Fibroblast of skin of abdomen (primary cell): ENCODE results near the gene LAMA2.

Experiments used
- DNase-seq: peaks from one replicate; pipeline ENCODE4 v3.0.0-alpha.2; 2013

The LAMA2 gene

DNA sequence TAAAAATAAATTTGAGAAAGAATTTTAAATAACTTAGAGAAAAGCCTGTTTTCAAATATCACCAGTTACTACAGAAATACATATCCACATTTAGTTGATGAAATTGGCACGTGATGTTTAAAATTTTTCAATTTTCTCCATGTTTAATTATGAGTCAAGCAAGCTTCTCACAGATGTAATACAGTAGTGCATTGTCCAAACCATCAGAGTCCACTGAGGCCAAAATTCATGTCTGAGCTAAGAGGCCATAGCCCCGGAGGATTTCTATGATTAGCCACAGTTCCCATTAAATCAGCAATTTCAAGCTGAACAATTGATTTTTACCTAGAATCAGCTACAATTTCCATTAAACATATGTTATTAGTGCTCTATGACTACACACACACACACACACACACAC, 387.0 kb downstream of the LAMA2 start:
- no peak for DNase-seq

DNA sequence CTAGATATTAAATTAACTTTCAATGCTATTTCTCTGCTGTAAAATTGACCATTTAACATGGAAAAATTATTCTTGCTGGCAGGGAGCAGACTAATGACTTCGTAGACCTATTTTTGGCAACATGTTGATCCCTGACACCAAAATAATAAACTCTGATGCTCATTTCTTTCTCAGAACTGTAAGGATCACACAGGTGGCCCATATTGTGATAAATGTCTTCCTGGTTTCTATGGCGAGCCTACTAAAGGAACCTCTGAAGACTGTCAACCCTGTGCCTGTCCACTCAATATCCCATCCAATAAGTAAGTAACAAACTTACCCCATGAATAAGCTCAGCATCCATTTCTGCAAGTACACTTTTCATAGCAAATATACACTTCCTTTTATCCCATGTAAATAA, 387.5 kb downstream of the LAMA2 start:
- DNase-seq: no peak

DNA sequence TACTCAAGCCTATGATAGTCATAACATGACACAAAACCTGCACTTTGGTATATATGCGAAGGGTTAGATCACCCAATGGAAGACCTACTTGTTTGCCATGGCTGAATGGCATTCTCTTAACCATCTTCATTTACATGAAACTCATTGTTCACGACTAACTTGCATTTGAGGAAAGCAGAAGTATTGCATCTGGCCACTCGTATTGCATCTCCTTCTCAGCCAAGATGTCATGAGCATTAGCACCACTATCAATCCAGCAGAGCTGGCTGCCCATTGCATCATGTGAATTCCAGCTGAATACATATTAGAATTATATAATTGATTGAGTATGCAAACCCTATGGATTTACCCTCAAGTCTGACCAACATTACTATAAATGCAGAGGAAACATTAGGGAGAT, 390.2 kb downstream of the LAMA2 start:
- no peak for DNase-seq

DNA sequence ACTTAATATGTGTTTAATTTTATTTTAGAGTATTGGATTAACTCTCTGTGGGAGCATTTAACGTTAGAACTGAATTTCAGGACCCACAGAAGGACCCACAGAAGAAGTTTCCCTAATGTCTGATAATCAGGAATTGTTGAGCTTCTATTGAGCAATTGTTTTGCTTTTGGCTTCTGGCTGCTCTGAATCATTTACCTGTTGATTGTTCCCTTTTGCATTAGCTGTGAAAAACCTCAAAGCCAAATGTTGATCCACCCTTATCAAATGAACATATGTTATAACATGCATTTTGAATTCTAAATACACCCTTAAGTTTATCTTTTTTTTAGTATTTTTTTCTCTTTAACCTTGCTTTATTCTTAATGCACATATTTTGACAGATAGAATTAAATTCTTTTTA, 393.5 kb downstream of the LAMA2 start:
- no peak for DNase-seq

DNA sequence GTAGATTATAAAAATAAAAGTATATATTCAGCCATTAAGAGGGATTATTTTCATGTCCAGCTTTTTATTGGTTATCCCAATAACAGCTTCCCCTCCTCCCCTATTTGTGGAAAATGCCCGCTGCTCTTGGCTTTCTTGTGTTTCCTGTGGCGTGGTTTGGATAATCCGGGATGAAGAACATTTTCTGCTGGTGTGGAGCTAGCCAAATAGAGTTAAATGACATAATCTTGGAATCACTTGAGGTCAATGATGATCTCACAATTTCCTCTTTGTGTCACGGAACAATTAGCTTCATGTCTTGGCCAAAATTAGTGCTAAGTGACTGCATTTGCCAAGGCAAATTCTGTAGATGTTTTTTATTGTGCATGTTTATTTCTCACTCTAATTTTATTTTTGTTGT, 394.0 kb downstream of the LAMA2 start:
- no peak for DNase-seq

DNA sequence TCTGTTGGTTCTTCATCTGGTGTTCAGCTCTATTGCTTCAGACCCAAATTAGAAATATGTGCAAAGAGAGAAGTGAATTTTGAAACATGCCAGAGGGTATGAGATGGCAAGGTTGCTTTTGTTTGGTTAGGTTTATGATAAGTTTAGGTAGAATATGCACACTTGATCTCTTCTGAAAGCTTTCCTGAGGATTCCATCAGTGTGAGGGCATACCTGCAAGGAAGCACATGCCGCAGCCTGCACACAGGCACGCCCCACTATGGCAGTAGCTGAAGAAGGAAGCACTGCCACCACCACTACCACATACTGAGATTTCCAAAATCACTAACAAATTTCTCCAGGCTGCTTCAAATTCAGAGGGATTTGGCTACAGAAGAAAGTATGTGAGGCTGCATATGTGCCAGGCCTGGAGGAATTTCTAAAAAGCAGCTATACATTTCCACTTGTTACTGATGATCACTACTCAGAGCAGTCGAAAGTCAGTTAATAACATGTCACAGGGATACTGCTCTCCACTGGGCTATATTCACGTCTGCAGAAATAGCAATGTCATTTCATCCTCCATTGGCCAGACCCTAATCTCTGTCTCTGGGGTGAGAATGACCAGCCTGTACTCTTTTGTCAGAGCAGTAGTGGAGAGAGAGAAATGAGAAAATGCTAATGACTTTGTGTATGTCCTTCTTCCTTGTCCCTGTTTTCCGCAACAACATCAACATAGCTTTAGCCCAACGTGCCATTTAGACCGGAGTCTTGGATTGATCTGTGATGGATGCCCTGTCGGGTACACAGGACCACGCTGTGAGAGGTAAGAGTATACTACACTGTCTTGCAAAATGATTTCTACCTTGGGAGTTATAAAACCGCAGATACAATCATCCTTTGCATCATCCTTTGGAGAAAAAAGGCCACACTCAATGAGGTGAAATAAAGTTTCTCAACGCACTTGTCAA, 396.7 kb downstream of the LAMA2 start:
- DNase-seq: no peak

DNA sequence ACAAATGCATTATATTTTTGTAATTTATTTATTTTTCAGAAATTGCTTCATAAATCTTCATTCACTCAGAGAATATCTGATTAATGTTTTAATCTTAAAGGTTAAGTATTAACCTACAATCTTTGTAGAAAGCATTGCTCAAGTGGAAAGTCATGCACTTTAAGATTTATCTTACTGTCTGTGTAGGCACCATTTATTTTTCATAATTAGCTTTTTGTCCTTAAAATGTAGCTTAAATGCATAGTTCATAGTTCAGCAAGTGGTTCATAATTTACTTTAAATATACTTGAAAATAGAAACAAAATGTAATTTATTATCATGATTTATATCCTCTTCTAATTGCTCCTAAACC, 397.3 kb downstream of the LAMA2 start:
- DNase-seq: no peak

DNA sequence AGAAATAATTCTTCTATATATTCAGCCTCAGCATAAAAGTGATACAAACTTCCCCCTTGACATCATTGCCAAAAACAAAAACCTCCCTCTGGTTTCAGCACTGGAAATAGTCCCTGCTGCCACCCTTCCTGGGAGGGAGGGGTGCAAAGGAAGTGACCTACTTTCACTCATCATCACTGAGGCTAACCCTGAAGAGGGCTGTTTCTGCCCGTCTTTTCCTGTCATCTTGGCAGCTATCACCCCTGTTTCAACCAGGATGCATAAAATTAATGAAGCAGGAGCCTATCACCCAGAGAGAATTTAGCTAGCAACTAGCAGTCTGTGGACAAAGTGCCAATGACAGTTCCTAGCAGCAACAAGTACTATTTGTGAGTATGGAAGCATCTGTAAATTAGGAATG, 397.8 kb downstream of the LAMA2 start:
- DNase-seq: no peak

DNA sequence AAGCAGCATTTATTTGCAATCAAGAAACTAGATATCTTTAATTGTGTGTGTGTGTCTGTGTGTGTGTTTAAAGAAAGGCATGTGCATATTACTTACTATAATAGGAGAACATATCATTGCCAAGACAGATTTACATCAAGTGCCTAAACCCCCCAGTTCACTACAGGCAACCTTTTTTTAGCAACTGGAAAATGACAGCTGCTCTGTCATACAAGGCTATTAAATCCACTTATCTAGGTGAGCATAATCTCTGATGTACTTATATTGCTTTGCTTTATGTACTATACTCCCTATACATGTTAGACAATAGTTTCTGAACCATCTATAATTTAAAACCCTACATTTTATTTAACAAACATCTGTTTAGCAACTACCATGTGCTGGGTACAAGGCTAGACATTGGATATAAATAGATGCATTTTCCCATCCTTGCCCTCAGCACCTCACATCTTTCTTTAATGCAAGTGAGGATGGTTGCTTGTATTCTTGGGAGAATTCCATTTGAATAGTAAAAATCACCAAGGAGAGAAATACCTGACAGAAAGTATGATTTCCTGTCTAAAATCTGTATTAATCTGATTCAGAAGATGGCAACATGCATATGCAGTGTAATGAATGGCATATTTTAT, 398.3 kb downstream of the LAMA2 start:
- no peak for DNase-seq

DNA sequence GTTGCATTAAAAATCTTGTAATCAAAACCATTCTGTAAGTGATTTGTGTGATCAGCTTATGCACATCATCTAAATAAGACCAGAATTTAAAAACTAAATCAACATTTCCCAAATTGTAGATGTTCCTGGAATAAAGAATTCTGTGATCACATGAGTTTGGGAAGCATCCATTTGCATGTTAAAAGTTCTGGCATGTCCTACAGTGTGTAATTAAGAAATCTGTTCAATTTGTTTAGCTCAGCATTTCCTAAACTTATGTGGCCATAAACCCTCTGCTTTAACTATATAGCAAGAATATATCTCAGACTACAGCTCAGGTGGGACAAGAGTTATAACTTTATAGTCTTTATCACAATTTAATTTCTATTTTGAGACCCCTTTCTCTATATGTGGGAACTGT, 399.1 kb downstream of the LAMA2 start:
- DNase-seq: no peak

DNA sequence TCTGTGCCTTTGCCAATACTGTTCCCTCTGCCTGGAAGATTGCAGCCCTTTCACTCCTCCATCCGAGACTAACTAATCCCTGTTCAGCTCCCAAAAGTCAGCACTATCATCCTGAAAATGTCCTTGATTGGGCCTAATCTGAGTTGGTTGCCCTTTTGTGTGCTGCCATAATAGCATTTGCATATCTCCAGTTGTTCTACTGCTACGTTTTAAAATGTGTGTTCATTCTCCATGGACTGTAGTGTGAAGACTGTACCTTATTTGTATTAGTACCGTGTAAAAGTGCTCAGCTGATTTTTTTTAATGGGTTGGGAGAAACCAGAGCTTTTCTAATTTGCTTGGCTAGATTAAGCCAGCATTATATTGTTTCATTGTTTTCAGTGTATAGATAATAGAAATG, 401.3 kb downstream of the LAMA2 start:
- DNase-seq: no peak

DNA sequence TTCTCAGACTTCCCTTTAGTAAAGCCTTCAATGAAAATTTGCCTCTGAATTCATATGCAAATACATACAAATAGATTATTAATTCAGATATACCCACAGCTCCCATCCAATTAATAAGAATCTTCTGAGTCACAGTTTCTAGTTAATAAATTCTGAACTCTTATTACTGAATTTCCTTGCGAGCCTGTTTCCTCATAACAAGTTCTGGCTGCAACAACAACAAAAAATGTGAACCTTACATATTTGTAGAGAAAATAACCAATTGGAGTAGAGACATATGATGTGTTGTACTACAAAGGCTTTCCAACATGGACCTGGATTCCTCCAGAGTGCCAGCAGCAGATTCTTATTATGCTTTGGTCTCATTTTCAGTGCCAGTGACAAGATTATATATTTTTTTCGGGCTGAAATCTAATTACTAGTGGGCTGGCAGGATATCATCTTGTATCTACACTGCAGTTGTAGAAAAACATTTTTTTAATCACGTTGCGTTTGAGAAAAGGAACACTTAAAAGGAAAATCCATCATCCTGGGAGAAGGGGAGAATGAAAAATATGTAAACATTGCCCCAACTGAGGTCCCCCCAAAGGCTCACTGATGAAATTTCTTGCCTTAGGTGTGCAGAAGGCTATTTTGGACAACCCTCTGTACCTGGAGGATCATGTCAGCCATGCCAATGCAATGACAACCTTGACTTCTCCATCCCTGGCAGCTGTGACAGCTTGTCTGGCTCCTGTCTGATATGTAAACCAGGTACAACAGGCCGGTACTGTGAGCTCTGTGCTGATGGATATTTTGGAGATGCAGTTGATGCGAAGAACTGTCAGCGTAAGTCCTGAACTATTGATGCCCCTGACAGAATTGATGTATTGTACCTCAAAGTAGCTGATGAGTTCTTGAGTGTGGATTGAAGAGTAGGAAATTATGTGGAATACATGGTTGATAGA, 404.6 kb downstream of the LAMA2 start:
- DNase-seq: no peak

DNA sequence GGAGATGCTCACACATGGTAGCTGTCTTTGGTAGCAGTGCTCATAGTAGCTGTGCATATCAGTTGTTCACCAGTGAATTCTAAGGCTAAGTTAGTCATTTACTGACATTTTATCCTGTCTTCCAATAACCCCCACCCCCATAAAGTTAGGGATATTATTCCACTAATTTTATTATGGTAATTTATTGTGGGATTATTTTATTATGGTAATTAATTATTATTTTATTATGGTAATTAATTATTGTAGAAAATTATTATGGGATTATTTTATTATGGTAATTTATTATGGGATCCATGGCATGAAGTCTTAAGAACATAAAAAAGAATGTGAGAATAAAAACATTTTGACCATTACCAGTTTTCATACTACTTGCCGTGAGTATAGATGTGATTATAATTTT, 406.5 kb downstream of the LAMA2 start:
- DNase-seq: no peak

DNA sequence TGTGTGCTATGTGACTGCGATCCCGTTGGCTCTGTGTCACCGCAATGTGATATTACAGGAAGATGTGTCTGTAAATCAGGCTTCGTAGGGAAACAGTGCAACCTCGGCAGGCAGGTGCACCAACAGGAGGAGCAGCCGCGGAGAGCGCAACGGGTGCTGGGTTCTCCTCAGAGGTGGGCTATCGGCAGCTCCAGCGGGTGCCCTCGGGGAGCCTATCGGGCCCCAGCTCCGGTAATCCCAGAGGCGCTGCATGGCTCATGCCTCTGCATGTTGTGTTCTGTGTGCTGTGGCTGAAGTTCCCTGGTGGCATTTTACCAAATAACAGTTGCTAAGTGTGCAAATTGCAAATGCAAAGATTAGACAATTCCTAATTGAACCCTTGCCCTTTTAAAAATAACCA, 409.9 kb downstream of the LAMA2 start:
- no peak for DNase-seq

DNA sequence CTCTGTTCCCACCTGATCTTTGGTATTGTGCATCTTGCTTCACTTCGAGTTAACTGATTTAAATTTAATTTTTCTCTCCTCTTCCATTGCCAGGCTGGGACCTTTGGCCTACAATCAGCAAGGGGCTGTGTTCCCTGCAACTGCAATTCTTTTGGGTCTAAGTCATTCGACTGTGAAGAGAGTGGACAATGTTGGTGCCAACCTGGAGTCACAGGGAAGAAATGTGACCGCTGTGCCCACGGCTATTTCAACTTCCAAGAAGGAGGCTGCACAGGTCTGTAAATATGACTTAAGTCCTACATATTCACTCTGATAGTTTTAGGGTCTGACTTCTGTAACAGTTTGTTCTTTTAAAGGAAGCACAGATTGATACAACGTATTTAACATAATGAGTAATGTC, 414.7 kb downstream of the LAMA2 start:
- no peak for DNase-seq

DNA sequence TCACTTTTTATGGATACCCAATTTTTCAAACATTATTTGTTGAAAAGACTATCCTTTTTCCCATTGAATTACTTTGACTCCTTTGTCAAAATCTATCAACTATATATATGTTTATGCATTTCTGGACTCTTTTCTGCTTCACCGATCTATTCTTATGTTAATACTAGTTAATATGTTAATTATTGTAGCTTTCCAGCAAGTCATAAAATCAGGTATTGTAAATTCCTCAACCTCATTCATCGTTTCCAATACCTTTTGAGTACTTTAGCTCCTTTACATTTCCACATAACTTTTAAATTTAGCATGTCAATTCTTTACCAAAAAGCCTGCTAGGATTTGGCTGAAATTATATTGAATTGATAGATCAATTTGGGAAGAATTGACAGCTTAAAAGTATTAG, 419.7 kb downstream of the LAMA2 start:
- no peak for DNase-seq

DNA sequence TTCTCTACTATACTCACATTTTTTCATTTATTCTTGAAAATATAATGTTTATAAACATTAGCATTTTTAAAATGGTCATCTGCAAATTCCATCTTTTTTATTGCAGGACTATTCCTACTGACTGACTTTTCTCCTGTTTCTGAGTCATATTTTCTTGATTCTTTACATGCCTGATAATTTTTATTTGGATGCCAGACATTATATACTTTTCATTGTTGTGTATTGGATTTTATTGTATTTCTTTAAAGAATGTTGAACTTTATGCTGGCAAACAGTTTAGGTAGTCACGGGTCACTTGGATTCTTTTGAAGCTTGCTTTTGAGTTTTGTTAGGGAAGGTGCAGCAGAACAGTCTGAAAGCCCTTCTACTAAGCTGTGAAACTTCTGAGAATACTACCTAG, 423.9 kb downstream of the LAMA2 start:
- DNase-seq: no peak

DNA sequence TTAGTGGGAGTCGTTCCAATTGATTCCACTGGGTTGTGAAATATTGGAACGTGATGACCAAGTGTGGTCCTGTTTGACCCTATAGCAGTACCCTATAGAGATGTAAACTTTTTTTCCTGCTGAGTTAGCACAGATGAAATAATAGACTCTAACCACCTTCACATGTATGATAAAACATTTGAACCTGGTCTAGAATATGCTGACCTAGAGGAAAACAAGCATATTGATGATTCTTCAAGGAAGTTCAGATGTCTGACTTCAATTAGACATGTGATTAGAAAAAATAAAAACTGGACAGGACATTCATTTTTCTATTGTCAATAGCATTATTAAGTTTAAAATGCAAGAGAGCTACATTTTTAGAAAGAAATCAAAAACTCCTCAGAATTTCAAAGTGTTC, 424.9 kb downstream of the LAMA2 start:
- DNase-seq: no peak

DNA sequence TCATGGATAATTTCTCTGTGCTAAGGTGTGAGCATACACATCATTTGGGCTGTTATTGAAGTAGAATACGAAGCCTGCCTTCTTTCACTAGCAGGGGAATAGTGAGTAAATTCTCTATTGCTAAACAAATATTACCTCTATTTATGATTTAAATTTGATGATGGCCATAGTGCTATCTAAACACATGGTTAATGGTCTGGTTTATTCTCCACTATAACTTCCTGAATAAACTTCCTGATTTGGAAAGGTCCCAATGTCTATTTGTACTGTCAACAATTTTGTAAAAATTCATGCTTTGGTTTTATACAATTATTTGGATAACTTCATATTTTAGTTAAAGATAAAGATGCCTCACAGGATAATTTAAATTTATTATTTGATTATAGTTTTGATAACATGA, 426.2 kb downstream of the LAMA2 start:
- no peak for DNase-seq

DNA sequence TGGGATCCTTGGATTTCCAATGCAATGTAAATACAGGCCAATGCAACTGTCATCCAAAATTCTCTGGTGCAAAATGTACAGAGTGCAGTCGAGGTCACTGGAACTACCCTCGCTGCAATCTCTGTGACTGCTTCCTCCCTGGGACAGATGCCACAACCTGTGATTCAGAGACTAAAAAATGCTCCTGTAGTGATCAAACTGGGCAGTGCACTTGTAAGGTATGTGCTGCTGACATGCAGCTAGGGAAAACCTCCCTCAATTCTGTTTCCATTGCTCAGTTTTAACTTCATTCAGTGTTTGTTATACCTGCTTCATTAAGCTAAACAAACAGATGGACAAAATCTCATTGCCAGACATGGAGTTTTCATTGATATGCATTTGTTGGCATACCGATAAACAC, 429.9 kb downstream of the LAMA2 start:
- peak; percentile 76 for DNase-seq

DNA sequence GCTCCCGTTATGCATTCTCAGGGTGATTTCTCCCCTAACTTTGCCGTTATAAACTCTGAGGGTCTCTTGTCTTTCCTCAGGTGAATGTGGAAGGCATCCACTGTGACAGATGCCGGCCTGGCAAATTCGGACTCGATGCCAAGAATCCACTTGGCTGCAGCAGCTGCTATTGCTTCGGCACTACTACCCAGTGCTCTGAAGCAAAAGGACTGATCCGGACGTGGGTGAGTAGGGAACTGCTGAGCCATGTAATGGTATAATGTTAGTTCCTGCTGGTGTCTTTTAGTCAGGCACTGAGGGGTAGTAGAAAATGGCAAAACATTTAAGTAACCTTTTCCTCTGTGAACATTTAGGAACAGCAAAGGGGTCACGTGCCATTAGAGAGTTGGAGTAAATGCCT, 431.6 kb downstream of the LAMA2 start:
- DNase-seq: no peak

DNA sequence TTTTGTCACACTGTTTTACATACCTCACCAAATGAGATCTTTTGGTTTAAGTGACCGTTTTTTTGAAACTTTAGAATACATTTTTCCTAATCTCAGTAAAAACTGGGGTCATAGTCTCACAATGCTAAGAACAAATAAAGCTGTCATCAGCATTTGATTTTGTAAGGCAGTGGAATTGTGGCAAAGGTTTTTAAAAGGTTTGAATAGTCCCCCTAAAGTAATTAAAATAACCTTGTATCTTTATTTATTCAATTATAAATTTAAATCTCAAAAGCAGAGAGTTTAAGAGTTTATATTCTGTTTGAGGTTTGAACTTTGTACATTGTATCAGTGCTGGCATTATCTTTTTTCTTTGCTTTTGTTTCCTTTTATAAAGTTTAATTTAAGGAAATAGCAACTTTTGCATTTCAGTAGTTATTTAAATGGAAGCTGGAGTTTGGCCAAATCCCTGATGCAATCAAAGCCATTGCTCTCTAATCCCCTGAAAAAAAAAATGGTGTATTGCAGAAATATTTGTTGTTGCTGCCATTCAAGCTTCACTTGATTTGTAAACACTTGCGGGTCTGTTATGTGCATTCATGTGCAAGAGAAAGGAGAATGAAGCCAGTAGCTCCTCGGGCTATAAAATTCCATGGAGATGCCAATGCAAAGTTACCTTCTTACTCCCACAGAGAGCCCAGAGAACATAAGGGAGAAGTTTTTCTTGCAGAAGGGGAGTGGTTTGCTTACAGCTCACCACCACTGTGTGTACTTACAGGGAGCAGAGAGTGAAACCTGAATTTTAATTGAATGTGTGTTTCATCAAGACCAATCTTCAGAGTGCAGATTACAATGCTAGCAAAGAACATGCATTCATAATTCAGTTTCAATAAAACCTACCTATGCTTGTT, 435.2 kb downstream of the LAMA2 start:
- DNase-seq: peak; percentile 67
